Fibroblast of skin of right biceps (primary cell): ENCODE results near the gene PISD.
A peak's percentile ranks its signal among the peaks of the same experiment; 100 is the strongest.
"Not testable (repeated sequence)": the region's sequence is repeated elsewhere in the genome, so short reads cannot be mapped to it uniquely, and the experiment has no call there.

ENCODE experiments used
- DNase-seq: peaks from one replicate; pipeline ENCODE4 v3.0.0-alpha.2; 2013

Gene PISD

DNA sequence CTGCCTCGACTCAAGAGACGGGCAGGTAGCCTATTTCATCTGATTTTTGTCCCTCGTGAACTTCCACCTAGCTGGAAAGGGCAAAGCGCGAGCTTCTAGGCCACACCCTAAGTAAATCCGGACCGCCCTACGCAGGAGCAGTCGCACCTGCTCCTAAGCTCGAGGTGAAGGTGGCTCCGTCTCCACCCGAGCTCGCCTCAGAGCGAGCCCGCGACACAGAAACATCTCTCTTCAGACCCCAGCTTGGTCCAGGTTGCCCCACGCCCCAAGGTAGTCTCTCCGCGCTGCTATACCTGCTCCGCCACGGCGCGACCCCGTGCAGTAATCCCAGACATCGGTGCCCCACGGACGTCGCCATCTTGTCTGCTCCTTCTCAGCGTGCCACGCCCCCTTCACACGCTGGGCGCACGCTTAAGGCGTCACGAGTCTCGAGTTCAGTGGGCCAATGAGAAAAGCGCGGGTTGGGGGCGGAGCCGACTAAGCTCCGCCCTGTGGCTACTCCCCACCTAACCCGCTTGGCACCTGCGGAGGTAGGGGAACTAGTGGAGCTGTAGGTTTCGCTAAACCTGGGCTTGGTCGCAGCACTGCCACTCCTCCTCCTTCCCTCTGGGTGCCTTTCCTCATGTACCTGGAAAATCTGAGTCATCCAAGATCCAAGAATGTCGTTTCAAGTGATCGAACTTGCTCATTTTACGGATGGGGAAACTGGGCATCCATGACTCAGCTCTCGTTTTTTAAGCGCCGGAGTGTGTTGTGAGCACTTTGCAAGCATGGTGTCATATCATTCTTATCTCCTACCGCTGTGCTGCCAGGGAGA lies at the start of gene PISD:
TSS of gene PISD (minus strand) at position 365 of the 817 bp plus-strand sequence. CDS start at position 358, 7 bp downstream.
- peak; percentile 93 for DNase-seq

DNA sequence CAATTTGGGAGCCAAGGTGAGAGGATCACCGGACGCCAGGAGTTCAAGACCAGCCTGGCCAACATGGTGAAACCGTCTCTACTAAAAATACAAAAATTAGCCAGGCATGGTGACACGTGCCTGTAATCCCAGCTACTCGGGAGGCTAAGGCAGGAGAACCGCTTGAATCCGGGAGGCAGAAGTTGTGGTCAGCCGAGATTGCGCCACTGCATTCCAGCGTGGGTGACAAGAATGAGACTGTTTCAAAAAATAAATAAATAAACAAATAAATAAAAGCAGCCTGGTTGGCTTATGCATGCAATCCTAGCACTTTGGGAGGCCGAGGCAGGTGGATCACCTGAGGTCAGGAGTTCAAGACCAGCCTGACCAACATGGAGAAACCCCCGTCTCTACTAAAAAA lies 49.2 kb upstream of the PISD start:
- peak; percentile 8 for DNase-seq

DNA sequence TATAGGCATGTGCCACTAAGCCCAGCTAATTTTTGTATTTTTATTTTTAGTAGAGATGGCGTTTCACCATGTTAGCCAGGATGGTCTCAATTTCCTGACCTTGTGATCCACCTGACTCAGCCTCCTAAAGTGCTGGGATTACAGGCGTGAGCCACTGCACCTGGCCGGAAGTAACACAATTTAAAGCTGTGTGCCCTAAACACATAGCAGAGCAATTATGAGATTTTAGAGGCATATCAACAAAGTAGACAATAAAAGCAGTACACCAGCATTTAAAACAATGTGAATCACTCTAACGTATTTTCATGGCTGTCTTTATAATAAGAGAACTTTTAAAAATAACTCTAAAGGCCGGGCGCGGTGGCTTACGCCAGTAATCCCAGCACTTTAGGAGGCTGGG lies 45.5 kb upstream of the PISD start:
- DNase-seq: no peak

DNA sequence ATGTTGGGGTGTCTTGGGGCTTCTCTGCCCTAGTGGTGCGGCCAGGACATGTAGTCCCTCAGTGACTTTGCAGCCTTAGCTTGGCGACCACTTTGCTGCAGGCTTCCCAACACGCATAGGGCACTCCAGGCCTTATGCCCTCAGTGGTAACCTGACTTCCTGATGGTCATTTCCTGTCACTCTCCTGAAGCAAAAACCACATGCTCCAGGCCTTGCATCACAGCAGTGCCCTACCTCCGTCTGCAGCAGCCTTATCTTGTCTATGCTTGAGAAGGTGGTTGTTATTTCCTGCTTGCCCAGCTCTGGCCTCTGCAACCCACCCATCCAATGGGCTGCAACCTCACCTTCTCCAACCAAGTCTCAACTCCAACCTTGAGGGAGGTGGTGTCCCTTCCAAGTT lies 33.4 kb upstream of the PISD start:
- DNase-seq: no peak

DNA sequence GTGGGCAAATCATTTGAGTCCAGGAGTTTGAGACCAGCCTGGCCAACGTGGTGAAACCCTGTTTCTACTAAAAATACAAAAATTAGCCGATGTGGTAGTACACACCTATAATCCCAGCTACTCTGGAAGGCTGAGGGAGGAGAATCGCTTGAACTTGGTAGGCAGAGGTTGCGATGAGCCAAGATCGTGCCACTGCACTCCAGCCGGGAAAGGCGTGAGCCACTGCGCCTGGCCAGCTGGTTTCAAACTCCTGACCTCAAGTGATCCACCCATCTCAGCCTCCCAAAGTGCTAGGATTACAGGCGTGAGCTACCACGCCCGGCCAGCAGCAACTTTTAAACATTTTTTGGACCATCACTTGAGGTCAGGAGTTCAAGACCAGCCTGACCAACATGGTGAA lies 32.0 kb upstream of the PISD start:
- DNase-seq: not testable (repeated sequence)

DNA sequence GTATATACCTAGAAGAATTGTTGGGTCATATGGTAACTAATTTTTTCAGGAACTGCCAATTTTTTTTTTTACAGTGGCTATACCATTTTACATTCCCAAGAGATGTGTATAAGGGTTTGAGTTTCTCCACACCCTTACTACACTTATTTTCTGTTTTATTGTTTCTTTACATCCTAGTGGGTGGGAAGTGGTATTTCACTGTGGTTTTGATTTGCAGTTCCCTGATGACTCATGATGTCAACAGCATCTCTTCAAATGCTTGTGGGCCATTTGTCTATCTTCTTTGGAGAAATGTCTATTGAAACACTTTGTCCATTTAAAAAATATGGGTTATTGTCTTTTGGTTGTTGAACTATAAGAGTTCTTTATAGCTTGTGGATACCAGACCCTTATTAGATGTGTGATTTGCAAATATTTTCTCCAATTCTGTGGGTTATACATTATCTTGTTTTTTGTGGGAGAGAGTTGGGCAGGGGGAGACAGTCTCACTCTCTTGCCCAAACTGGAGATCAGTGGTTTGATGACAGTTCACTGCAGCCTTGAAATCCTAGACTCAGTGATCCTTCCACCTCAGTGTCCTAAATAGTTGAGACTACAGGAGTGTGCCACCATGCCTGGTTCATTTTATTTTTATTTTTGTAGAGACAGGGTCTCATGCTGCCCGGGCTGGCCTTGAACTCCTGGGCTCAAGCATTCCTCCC lies 30.3 kb upstream of the PISD start:
- DNase-seq: peak; percentile 88

DNA sequence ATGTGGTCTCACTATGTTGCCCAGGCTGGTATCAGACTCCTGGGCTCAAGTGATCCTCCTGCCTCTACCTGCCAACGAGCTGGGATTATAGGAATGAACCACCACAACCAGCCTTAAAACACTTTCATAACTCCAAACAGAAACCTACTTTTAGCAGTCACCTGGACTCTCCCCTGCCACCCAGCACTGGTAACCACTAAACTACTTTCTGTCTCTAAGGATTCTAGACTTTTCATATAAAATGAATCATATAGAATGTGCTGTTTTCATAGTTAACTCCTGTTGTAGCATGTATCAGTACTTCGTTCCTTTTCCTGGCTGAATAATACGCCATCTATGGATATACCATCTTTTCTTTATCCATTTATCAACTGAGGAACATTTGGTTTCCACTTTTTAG lies 29.4 kb upstream of the PISD start:
- no peak for DNase-seq

DNA sequence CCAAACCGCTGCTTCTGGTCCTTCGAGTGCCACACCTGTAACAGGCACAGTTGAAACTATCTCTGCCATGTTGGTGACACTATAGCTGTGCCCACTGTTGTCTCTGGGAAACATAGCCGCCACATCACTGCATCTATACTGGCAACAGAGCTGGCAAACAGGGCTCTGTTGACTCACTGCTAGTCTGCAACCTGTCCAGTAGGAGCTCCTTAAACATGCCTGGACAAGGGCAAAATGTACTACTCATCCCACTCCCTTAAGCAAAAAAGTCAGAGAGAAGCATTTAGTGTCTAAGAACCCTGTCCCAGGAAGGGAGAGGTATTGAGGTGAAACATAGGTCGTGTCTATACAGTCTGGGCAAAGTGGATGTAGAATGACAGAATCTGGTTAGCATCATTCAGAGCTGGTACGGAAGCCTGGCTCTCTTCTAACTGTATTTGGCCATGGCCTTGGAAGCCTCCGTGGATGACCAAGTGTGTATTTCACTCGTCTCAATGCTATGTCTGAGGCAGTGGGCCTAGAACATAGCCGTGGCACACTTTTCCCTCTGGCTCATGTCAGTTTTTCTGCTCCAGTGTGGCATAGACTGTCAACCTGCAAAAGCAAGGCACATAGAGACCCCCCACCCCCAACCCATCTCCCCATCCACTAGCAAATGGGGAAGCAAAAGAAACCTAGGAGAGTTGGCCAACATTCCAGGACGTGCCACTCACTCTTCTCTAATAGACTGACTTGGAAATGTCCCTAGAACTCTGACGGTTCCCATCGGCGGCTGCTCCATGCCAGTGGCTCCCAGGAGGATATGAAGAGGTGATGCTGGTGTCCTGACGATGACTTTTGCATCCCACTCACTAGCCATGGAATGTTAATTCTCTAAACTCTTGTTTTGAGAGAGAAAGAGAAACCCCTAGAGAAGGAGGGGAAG lies 21.4 kb upstream of the PISD start:
- peak; percentile 30 for DNase-seq

DNA sequence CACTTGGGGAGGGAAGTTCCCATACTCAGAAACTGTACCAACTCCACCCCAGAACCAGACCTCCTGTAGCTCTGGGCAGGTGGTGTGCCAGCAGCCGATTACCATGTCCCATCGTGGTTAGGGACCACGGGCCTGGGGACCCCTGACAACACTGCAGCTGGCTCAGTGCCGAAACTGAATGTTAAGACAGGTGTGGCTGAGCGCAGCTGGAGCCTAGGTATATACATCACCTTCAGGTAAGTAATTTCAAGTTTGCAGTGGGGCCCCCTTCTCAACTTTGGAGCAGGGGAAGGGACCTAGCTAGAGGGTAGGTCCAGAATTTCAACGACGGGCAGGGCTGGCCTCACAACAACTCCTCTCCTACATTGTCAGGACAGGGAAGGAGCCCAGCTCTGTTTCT lies 20.7 kb upstream of the PISD start:
- DNase-seq: no peak

DNA sequence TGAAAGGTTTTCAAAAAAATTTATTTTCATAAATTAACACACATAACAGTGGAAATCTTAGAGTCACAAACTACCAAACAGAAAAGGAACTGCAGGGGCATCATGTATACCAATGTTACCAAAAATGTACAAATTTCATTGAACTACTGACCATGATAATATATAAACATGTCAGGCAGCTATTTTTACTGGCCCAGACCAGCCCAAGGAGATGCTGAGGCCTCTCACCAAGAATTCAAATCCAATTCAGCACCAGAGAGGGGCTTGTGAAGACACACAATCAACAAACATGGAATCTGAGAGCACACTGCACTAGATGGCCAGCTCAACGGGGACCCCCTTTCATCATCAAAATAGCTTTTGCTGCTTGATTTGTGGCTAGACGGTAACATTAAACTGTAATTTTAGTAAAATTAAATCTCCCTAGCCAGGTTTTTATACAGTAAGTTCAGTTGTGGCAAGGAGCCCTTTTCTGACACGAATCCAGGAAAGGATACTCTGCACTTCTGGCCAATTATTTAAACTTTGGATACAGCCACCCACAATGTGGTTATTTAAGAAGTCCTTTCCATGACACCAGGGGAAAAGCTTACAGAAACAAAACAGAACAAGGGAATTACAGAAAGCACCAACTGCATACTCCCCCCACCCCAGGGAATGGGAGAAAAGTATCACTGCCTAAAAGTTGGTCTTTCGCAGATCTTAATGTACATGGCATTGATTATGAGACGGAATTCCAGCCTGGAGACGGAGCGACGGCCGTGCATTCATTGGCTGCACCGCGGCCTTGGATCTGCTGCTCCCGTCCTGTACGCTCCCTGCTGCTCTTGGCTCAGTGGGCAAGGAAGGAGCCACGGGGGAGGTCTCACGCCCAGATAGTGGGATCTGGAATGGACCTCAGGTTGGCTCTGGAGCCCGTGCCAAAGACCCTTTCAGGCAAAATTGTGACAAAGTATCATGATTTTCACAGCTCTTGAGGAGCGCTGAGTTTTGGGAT lies 19.6 kb upstream of the PISD start:
- DNase-seq: peak; percentile 61

DNA sequence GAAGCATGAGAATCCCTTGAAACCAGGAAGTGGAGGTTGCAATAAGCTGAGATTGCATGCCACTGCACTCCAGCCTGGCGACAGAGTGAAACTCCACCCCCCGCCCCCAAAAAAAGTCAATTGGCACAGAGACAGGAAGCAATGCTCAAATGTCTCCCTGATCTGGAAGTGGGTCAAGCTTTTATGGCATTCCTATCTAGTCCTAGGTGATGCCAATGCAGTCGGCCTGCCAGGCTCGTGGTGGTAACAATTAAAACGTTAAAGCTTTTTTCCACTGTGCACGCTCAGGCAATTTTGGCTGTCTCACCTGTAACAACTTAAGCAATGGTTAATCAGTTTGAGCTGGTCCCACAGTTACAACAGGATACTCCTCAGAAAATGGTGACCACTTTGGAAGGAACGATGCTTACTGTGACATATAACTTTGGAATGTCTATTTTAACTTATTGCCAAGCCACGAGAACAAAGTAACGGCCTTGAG lies 18.9 kb upstream of the PISD start:
- peak; percentile 85 for DNase-seq

DNA sequence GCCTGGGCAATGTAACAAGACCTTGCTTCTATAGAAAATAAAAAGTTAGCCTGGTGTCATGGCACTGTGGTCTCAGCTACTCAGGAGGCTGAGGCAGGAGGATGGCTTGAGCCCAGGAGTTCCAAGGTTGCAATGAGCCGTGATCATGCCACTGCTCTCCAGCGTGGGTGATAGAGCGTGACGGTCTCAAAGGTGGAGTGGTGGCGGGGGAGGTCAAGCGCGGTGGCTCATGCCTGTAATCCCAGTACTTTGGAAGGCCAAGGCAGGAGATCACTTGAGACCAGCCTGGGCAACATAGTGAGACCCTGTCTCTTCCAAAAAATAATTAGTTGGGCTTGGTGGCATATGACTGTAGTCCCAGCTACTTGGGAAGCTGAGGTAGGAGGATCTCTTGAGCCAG lies 16.7 kb upstream of the PISD start:
- no peak for DNase-seq

DNA sequence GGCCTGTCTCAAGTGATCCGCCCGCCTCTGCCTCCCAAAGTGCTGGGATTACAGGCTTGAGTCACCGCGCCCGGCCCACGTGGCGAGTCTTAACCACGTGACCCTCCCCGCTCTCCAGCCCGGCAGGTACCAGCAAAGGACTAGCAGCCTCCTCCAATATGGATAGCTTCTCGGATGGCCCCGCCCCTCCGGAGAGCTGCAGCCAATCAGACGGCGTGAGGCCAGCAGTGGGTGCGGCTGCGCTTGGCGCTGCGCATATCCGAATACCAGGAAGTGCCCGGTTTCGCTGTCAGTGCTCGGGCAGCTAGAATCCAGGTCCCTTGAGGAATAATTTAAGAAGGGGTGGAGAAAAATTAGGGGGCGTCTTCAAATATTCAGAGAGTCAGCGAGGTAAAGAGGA lies 14.7 kb upstream of the PISD start:
- peak; percentile 93 for DNase-seq

DNA sequence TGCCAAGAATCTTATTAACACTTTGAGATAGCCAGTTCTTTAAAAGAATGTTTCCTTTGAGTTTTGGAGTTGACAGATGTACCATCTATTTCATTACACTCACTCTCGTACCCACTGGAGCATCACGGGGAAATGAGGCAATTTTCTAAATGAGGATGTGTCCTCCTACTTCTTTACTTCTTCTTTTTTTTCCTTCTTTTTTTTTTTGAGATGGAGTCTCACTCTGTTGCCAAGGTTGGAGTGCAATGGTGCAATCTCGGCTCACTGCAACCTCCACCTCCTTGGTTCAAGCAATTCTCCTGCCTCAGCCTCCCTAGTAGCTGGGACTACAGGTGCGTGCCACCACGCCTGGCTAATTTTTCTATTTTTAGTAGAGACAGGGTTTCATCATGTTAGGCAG lies 12.2 kb upstream of the PISD start:
- DNase-seq: not testable (repeated sequence)

DNA sequence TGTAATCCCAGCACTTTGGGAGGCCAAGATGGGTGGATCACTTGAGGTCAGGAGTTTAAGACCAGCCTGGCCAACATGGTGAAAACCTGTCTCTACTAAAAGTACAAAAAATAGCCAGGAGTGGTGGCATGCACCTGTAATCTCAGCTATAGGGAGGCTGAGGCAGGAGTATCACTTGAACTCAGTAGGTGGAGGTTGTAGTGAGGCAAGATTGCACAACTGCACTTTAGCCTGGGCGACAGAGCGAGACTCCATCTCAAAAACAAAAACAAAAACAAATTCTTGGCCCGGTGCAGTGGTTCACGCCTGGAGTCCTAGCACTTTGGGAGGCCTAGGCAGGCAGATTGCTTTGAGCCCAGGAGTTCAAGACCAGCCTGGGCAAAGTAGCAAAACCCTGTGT lies 6.8 kb upstream of the PISD start:
- DNase-seq: not testable (repeated sequence)

DNA sequence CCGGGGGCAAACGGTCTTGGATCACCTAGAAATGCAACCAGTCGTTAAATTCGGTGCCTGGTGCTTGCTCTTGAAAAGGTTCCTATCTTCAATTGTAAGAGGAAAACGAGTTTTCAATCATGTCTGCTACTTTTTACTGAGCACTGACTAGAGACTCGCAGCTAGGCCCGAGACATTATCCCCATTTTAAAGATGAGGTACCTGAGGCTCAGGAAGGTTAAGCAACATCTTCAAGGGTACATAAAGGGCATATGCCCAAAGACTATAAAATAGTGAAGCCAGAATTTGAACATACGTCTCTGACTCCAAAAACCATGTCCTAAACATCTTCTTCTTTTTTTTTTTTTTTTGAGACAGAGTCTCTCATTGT lies 638 bp upstream of the PISD start:
- no peak for DNase-seq

DNA sequence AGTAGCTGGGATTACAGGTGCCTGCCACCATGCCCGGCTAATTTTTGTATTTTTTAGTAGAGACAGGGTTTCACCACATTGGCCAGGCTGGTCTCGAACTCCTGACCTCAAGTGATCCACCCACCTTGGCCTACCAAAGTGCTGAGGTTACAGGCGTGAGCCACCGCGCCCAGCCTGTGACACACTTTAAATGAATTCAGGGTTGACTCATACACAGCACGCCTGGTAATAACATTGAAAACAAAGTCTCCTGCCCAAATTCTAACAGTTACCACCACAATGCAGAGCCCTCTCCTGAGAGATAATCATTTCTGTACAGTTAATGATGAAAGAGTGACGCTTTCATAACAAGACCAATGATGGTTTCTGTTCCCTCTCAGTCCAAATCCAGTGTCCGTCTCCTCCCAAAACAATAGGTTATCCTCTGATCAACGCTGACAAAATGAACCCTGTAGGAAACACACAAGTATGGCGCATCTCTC lies 1.1 kb downstream of the PISD start:
- DNase-seq: peak; percentile 78

DNA sequence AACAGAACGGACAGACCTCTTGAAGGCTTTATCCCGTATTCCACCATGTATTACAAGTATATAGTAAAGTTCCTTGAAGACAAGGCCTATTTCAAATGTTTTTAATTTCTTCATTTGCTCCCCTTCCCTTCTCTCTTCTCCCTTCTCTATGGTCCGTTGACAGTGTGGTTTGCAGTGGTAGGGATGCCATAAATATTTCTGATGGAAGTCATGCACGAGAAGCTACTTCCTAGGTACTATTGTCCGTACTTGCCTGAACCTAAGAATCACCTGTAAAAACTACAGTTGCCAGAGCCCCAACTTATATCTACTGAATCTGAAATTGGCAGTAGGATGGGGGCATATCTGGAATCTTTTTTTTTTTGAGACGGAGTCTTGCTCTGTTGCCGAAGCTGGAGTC lies 2.8 kb downstream of the PISD start:
- no peak for DNase-seq

DNA sequence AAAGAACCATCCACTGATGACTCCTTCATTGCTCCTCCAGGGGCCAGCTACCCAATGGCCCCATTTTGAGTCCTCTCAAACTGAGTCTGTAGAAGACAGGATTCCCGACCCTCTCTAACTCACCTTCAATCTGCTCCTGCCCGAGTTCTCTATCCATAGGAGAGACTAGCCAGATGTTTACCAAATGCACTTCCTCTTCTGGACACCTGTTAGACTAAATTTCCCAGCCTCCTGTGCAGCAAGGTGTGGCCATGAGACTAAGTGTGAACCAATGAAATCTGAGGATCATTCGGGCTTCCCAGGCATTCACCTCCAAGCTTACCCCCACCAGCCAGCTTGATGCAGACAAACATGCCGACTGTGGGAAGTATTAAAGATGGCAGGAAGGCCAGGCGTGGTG lies 7.6 kb downstream of the PISD start:
- DNase-seq: no peak

DNA sequence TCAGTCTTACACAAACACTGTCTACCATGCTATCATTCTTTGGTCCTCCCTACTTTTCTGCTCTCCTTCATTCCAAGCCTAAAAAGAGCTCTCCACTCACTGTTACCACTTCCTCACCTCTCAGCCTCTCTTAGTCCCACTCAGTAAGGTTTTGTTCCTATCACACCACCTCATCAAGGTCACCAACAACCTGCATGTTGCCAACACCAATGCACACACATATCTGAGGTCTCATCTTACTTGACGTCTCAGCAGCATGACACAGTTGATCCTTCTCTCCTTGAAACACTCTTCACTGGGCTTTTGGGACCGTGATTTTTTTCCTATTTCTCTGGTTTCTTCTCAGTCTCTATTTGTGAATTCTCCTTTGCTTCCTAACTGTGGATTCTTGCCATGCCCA lies 8.1 kb downstream of the PISD start:
- no peak for DNase-seq

DNA sequence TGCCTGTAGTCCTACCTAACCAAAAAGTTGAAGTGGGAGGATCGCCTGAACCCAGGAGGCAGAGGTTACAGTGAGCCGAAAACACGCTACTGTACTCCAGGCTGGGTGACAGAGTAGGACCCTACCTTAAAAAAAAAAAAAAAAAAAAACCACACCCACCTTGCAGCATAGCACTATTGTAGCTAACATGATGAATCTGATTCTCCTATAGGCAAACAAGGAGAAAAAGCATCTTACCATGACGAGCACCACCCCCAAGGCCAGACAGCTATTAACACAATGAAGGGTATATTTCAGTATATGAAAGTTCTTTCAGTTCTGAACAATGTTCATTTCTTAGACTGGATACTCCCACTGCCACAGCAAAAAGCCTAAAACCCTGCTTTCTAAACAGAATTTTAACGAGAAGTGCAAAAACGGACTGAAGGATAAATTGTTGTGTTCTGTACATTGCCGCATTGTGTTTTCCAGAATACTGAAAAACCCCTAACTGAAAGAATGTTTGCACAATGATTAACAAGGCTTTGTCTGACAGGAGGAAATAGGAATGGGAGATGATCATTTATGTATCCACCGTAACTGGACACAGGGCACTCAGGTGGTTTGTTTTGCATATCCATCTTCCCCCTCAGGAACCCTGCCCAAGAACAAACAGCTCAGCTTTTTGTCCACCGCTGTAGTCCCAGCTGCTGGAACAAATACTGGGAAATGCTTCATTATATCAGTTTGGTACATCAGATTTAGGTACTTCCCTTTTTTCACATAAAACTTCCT lies 8.9 kb downstream of the PISD start:
- no peak for DNase-seq
